H9 (cell line): ENCODE data around the gene USP40. TPM values are rescaled to one million over a fixed set of nuclear protein-coding genes. Genes with fewer than 3 reads are reported as not detected.

ENCODE experiments used
- DNase-seq: peaks from one replicate; pipeline ENCODE4 v3.0.0-alpha.2; 2017
- H2AFZ ChIP-seq: one replicate; pipeline ENCODE4 v1.6.1; 2013; ENCODE audit warnings: mild to moderate bottlenecking, low read length, control low read depth, moderate library complexity
- H2AK5ac ChIP-seq: 2 replicates; pipeline ENCODE4 v1.6.1; 2013; ENCODE audit warnings: low read length, control low read depth, mixed read lengths; ENCODE audit not compliant: insufficient read length
- H2BK120ac ChIP-seq: one replicate; pipeline ENCODE4 v1.6.1; 2013; ENCODE audit warnings: low read depth, mild to moderate bottlenecking, low read length, control low read depth, inconsistent platforms; ENCODE audit not compliant: poor library complexity, severe bottlenecking
- H2BK12ac ChIP-seq: 2 replicates; pipeline ENCODE4 v1.6.1; 2013; ENCODE audit warnings: low read length, control low read depth, mixed read lengths, low read depth; ENCODE audit not compliant: insufficient read length
- H2BK15ac ChIP-seq: 2 replicates; pipeline ENCODE4 v1.6.1; 2013; ENCODE audit warnings: low read depth, low read length, control low read depth
- H2BK20ac ChIP-seq: one replicate; pipeline ENCODE4 v1.6.1; 2013; ENCODE audit warnings: low read depth, mild to moderate bottlenecking, low read length, control low read depth, inconsistent platforms; ENCODE audit not compliant: poor library complexity, severe bottlenecking
- H2BK5ac ChIP-seq: 2 replicates; pipeline ENCODE4 v1.6.1; 2013; ENCODE audit warnings: low read length, control low read depth, mixed read lengths; ENCODE audit not compliant: insufficient read length
- H3K14ac ChIP-seq: 2 replicates; pipeline ENCODE4 v1.6.1; 2013; ENCODE audit warnings: low read length, control low read depth; ENCODE audit not compliant: insufficient read depth
- H3K18ac ChIP-seq: 2 replicates; pipeline ENCODE4 v1.6.1; 2013; ENCODE audit warnings: low read depth, mild to moderate bottlenecking, mixed read lengths, low read length, control low read depth; ENCODE audit not compliant: insufficient read length
- H3K23ac ChIP-seq: 2 replicates; pipeline ENCODE4 v1.6.1; 2013; ENCODE audit warnings: low read length, control low read depth, mixed read lengths, low read depth; ENCODE audit not compliant: insufficient read length
- H3K23me2 ChIP-seq: 2 replicates; pipeline ENCODE4 v1.6.1; 2013; ENCODE audit warnings: low read depth, mild to moderate bottlenecking, mixed read lengths, low read length, control low read depth; ENCODE audit not compliant: insufficient read length, poor library complexity, severe bottlenecking
- H3K27ac ChIP-seq: 2 replicates; pipeline ENCODE4 v1.5.1; 2013; ENCODE audit warnings: low read length, control low read depth, mixed read lengths, low read depth; ENCODE audit not compliant: insufficient read length
- H3K27me3 ChIP-seq: 2 replicates; pipeline ENCODE4 v1.6.1; 2013; ENCODE audit warnings: low read length, control low read depth, inconsistent platforms; ENCODE audit not compliant: insufficient read depth
- H3K4ac ChIP-seq: 2 replicates; pipeline ENCODE4 v1.6.1; 2013; ENCODE audit warnings: low read depth, mild to moderate bottlenecking, control low read depth, inconsistent platforms, low read length, moderate library complexity
- H3K4me1 ChIP-seq: 2 replicates; pipeline ENCODE4 v1.6.1; 2013; ENCODE audit warnings: low read length, control low read depth, inconsistent platforms; ENCODE audit not compliant: insufficient read depth
- H3K4me2 ChIP-seq: 2 replicates; pipeline ENCODE4 v1.6.1; 2013; ENCODE audit warnings: low read length, control low read depth, mixed read lengths; ENCODE audit not compliant: insufficient read length, insufficient read depth
- H3K56ac ChIP-seq: 2 replicates; pipeline ENCODE4 v1.6.1; 2013; ENCODE audit warnings: low read depth, mild to moderate bottlenecking, mixed read lengths, low read length, control low read depth; ENCODE audit not compliant: insufficient read length
- H3K79me1 ChIP-seq: 2 replicates; pipeline ENCODE4 v1.6.1; 2013; ENCODE audit warnings: low read depth, mild to moderate bottlenecking, moderate library complexity, low read length, control low read depth, inconsistent platforms; ENCODE audit not compliant: insufficient read depth, poor library complexity, severe bottlenecking
- H3K79me2 ChIP-seq: 2 replicates; pipeline ENCODE4 v1.6.1; 2013; ENCODE audit warnings: low read length, control low read depth, inconsistent platforms; ENCODE audit not compliant: insufficient read depth
- H3K9ac ChIP-seq: 2 replicates; pipeline ENCODE4 v1.6.1; 2013; ENCODE audit warnings: low read length, control low read depth, mixed read lengths; ENCODE audit not compliant: insufficient read length; ENCODE audit errors: extremely low read depth
- H3K9me3 ChIP-seq: one replicate; pipeline ENCODE4 v1.6.1; 2013; ENCODE audit warnings: low read depth, low read length, inconsistent platforms; ENCODE audit not compliant: control insufficient read depth
- H3T11ph ChIP-seq: one replicate; pipeline ENCODE4 v1.6.1; 2013; ENCODE audit warnings: mild to moderate bottlenecking, low read length, control low read depth, inconsistent platforms
- H4K20me1 ChIP-seq: one replicate; pipeline ENCODE4 v1.6.1; 2013; ENCODE audit not compliant: control insufficient read depth, insufficient read length, insufficient read depth
- H4K5ac ChIP-seq: 2 replicates; pipeline ENCODE4 v1.6.1; 2013; ENCODE audit warnings: low read depth, mild to moderate bottlenecking, mixed read lengths, low read length, control low read depth; ENCODE audit not compliant: insufficient read length
- H4K8ac ChIP-seq: replicated peaks from 2 replicates; pipeline ENCODE4 v1.6.1; 2013; ENCODE audit warnings: low read length, control low read depth, mixed read lengths, low read depth; ENCODE audit not compliant: insufficient read length
- H4K91ac ChIP-seq: 2 replicates; pipeline ENCODE4 v1.6.1; 2013; ENCODE audit warnings: low read depth, mild to moderate bottlenecking, moderate library complexity, mixed read lengths, low read length, control low read depth; ENCODE audit not compliant: insufficient read length
- H3K27ac Mint-ChIP-seq, 3 experiments: 2 replicates in 2 of 3; 3 replicates in 1 of 3; pipeline ENCODE4 v1.8.0; 2020 to 2021; ENCODE audit warnings: mixed read lengths in 3 of 3, mild to moderate bottlenecking in 1 of 3, moderate library complexity in 1 of 3
- H3K27me3 Mint-ChIP-seq: 2 replicates; pipeline ENCODE4 v1.8.0; 2021; ENCODE audit warnings: low read depth, mild to moderate bottlenecking, moderate library complexity, mixed read lengths
- H3K36me3 Mint-ChIP-seq, 3 experiments: 2 replicates in 2 of 3; 3 replicates in 1 of 3; pipeline ENCODE4 v1.8.0; 2020 to 2021; ENCODE audit warnings: low read depth in 3 of 3, mixed read lengths in 3 of 3; ENCODE audit not compliant: insufficient read depth in 1 of 3
- H3K4me1 Mint-ChIP-seq, 2 experiments: 2 replicates each; pipeline ENCODE4 v1.8.0; 2020; ENCODE audit warnings: mixed read lengths in 2 of 2
- H3K4me3 Mint-ChIP-seq, 2 experiments: 2 replicates in 1 of 2; 3 replicates in 1 of 2; pipeline ENCODE4 v1.8.0; 2020 to 2021; ENCODE audit warnings: mild to moderate bottlenecking in 2 of 2, mixed read lengths in 2 of 2, moderate library complexity in 1 of 2
- H3K9me3 Mint-ChIP-seq, 2 experiments: 2 replicates in 1 of 2; 3 replicates in 1 of 2; pipeline ENCODE4 v1.8.0; 2020; ENCODE audit warnings: mild to moderate bottlenecking in 2 of 2, mixed read lengths in 2 of 2, moderate library complexity in 1 of 2
- CTCF ChIP-seq: fragments of 200-600 bp; sonication (generic); conservative IDR thresholded peaks from 3 replicates; pipeline ENCODE4 v1.8.0; 2021; ENCODE audit warnings: antibody characterized with exemption, mild to moderate bottlenecking
- WGBS: extraction: QIAGEN DNeasy Blood & Tissue Kit; methylation state at CpG from one replicate; pipeline ENCODE4 v1.1.7; 2013; ENCODE audit warnings: missing lambda C conversion rate, low lambda C conversion rate, mixed read lengths; ENCODE audit not compliant: insufficient read length; ENCODE audit errors: extremely low coverage; 5-methylcytosine and 5-hydroxymethylcytosine counted together
- total RNA-seq: library from RNA; stranded (reverse); gene quantifications from 2 replicates; pipeline ENCODE4 v1.2.1, GENCODE V29; 2021

The USP40 gene
- total RNA-seq, 1 experiment from 2014 or later: 7.5 TPM

GRCh38 chr2:233476651-233477547, 89.7 kb downstream of the USP40 start:
- no peaks in the 10 kb centered on the region for H3K27me3 Mint-ChIP-seq
- H3K79me1 ChIP-seq: no peaks in the 10 kb centered on the region
- no peaks in the 10 kb centered on the region for H3K4me1 ChIP-seq
- no peaks in the 10 kb centered on the region for H3K27me3 ChIP-seq
- H2BK12ac ChIP-seq: no peak overlapping the region
- peaks cover 0 to 2% of the 10 kb centered on the region in 2 experiments; a peak in 2 of 5 replicates for H3K9me3 Mint-ChIP-seq
- no peak overlapping the region for H2BK20ac ChIP-seq
- H3K4me2 ChIP-seq: no peak overlapping the region
- H3K4ac ChIP-seq: no peak overlapping the region
- H3K4me3 Mint-ChIP-seq: no peak overlapping the region
- WGBS: no CpG with 5 or more reads among the region's 45 CpGs
- no peaks in the 10 kb centered on the region for H3K9me3 ChIP-seq
- no peak overlapping the region for H3K27ac ChIP-seq
- H3K14ac ChIP-seq: no peak overlapping the region
- H4K91ac ChIP-seq: no peak overlapping the region
- no peak overlapping the region for H2BK5ac ChIP-seq
- H2BK120ac ChIP-seq: no peak overlapping the region
- H4K20me1 ChIP-seq: peaks cover 4% of the 10 kb centered on the region
- no peak for DNase-seq
- no peak overlapping the region for H2AFZ ChIP-seq
- no peak for TF ChIP-seq CTCF
- H3K4me1 Mint-ChIP-seq: peaks cover 4 to 6% of the 10 kb centered on the region in 2 experiments
- no peaks in the 10 kb centered on the region for H3K23me2 ChIP-seq
- H3T11ph ChIP-seq: no peak overlapping the region
- H2AK5ac ChIP-seq: no peak overlapping the region
- no peaks in the 10 kb centered on the region for H3K79me2 ChIP-seq
- H3K56ac ChIP-seq: no peak overlapping the region
- H3K23ac ChIP-seq: no peak overlapping the region
- no peak overlapping the region for H2BK15ac ChIP-seq
- H4K8ac ChIP-seq: no peak overlapping the region
- H3K18ac ChIP-seq: no peak overlapping the region
- H3K27ac Mint-ChIP-seq: peak overlapping the region in 2 of 3 experiments; percentile 65 to 68; a peak in 4 of 7 replicates
- H4K5ac ChIP-seq: no peak overlapping the region
- peaks cover 4 to 13% (median 6%) of the 10 kb centered on the region in 3 experiments; a peak in 6 of 7 replicates for H3K36me3 Mint-ChIP-seq
- H3K9ac ChIP-seq: no peak overlapping the region
